HL-60 (cell line): ENCODE measurements around the gene QRFP.

ENCODE experiments used
- DNase-seq, 2 experiments: peaks; one replicate each; pipeline ENCODE4 v3.0.0-alpha.2; 2010 to 2020; ENCODE audit warnings: low read depth in 1 of 2, low spot score in 1 of 2
- H3K27ac ChIP-seq: fragments of 250-450 bp; sonication (Bioruptor Pico); replicated peaks from 2 replicates; pipeline ENCODE4 v1.5.1; 2020; ENCODE audit warnings: mild to moderate bottlenecking, moderate library complexity
- H3K27me3 ChIP-seq: fragments of 250-450 bp; sonication (Bioruptor Pico); 2 replicates; pipeline ENCODE4 v1.5.1; 2021; ENCODE audit warnings: mild to moderate bottlenecking, moderate library complexity; ENCODE audit not compliant: insufficient read depth, poor library complexity, severe bottlenecking
- H3K4me3 ChIP-seq: replicated peaks from 2 replicates; pipeline ENCODE4 v1.5.1; 2011; ENCODE audit warnings: mild to moderate bottlenecking, control low read depth, low read length; ENCODE audit not compliant: insufficient read depth
- CTCF ChIP-seq: IDR thresholded peaks from one replicate; pipeline ENCODE4 v1.5.1; 2011; ENCODE audit warnings: low read length, control low read depth, inconsistent platforms; ENCODE audit not compliant: insufficient read depth
- GABPA ChIP-seq: IDR thresholded peaks from 2 replicates; pipeline ENCODE4 v1.6.1; 2012; ENCODE audit warnings: low read depth
- POLR2AphosphoS5 ChIP-seq: IDR thresholded peaks from 2 replicates; pipeline ENCODE4 v1.6.1; 2012; ENCODE audit warnings: low read depth
- REST ChIP-seq: IDR thresholded peaks from 2 replicates; pipeline ENCODE4 v1.6.1; 2012; ENCODE audit warnings: low read depth; ENCODE audit not compliant: insufficient replicate concordance
- SPI1 ChIP-seq: IDR thresholded peaks from 2 replicates; pipeline ENCODE4 v1.6.1; 2012; ENCODE audit warnings: low read depth, mild to moderate bottlenecking, borderline replicate concordance

QRFP gene

GRCh38 chr9:130932255-130933079 is 35.9 kb upstream of the QRFP start:
- TF ChIP-seq POLR2AphosphoS5, result no peak
- no peak for TF ChIP-seq REST
- no peak for TF ChIP-seq SPI1
- no peak for TF ChIP-seq CTCF
- no peak for TF ChIP-seq GABPA
- Histone ChIP-seq H3K4me3 (no peak overlapping the region), H3K27ac (no peak overlapping the region), H3K27me3 (peaks cover 14% of the 10 kb centered on the region)
- DNase-seq, result no peak

GRCh38 chr9:130931508-130932254 is 35.1 kb upstream of the QRFP start:
- TF ChIP-seq POLR2AphosphoS5 (no peak), REST (no peak), CTCF (no peak), GABPA (no peak), SPI1 (peak; percentile 73; the same call in 1 of the 2 replicates)

GRCh38 chr9:130930804-130931349 is 34.3 kb upstream of the QRFP start:
- peaks cover 15% of the 10 kb centered on the region for H3K27me3 ChIP-seq

More at GRCh38 chr9:130931508-130932254, 35.1 kb upstream of the QRFP start:
- Histone ChIP-seq H3K27ac (no peak overlapping the region), H3K4me3 (no peak overlapping the region), H3K27me3 (peaks cover 10% of the 10 kb centered on the region)
- no peak for DNase-seq

More at GRCh38 chr9:130930804-130931349, 34.3 kb upstream of the QRFP start:
- H3K27ac ChIP-seq, result no peak overlapping the region
- DNase-seq, result no peak
- TF ChIP-seq CTCF, result no peak
- no peak for TF ChIP-seq REST
- no peak for TF ChIP-seq POLR2AphosphoS5
- no peak for TF ChIP-seq GABPA
- TF ChIP-seq SPI1, result no peak
- H3K4me3 ChIP-seq, result no peak overlapping the region
